Measurements from ENCODE around the gene ZNF280B. TPM values are rescaled to one million over a fixed set of nuclear protein-coding genes. Genes with fewer than 3 reads are reported as not detected.
"Not testable (repeated sequence)": the region's sequence is repeated elsewhere in the genome, so short reads cannot be mapped to it uniquely, and the experiment has no call there.

ZNF280B gene
- total and polyA plus RNA-seq, 3 experiments from 2014 or later: 2.9 to 3.2 (median 3.0) TPM

DNA sequence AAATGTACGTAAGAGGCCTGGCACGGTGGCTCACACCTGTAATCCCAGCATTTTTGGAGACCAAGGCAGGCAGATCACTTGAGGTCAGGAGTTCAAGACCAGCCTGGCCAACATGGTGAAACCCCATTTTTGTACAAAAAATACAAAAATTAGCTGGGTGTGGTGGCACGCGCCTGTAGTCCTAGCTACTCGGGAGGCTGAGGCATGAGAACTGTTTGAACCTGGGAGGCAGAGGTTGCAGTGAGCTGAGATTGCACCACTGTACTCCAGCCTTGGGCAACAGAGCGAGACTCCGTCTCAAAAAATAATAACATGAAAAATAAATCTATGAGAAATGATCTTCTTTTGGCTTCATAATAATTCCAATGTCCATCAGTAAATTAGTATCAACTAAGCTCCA lies 2.3 kb upstream of the ZNF280B start:
- H3K36me3 ChIP-seq (ENCODE audit: insufficient read depth, low read length); H3K27ac ChIP-seq (ENCODE audit: low read depth, low read length); H3K27ac Mint-ChIP-seq; H3K9me3 Mint-ChIP-seq; H3K36me3 Mint-ChIP-seq; H3K4me3 ChIP-seq (ENCODE audit: low read length); H3K9me3 ChIP-seq (ENCODE audit: low read length); DNase-seq; POLR2A ChIA-PET; H3K27me3 ChIP-seq (ENCODE audit: insufficient read depth, low read length, poor library complexity, severe bottlenecking); H3K4me3 Mint-ChIP-seq; CTCF ChIA-PET: not testable (repeated sequence)
- Mint-ChIP-seq H3K27me3 (peaks cover 8 to 27% of the 10 kb centered on the region in 2 donors), H3K4me1 (peaks cover 13 to 30% (median 28%) of the 10 kb centered on the region in 3 donors)
- peaks cover 11% of the 10 kb centered on the region for H3K4me1 ChIP-seq (ENCODE audit: insufficient read depth, low read length)

GRCh38 chr22:22509912-22510311 lies 1.4 kb upstream of the ZNF280B start:
- H3K36me3 Mint-ChIP-seq: peaks cover 6 to 11% (median 7%) of the 10 kb centered on the region in 3 donors
- DNase-seq; H3K27me3 ChIP-seq (ENCODE audit: insufficient read depth, low read length, poor library complexity, severe bottlenecking); H3K36me3 ChIP-seq (ENCODE audit: insufficient read depth, low read length); H3K9me3 Mint-ChIP-seq; H3K4me3 ChIP-seq (ENCODE audit: low read length); POLR2A ChIA-PET; H3K27ac ChIP-seq (ENCODE audit: low read depth, low read length); H3K9me3 ChIP-seq (ENCODE audit: low read length); CTCF ChIA-PET: not testable (repeated sequence)
- H3K4me3 Mint-ChIP-seq: peak overlapping the region in 3 of 7 donors; percentile 32 to 84 (median 52)
- peak overlapping the region in 1 of 8 donors; percentile 57 for H3K27ac Mint-ChIP-seq
- H3K4me1 Mint-ChIP-seq: peaks cover 13 to 32% (median 30%) of the 10 kb centered on the region in 3 donors
- H3K27me3 Mint-ChIP-seq: peaks cover 4 to 18% of the 10 kb centered on the region in 2 donors
- peaks cover 11% of the 10 kb centered on the region for H3K4me1 ChIP-seq (ENCODE audit: insufficient read depth, low read length)

- H3K4me1 Mint-ChIP-seq: peaks cover 13 to 32% (median 30%) of the 10 kb centered on the region in 3 donors
- ChIA-PET POLR2A (no interaction called here), CTCF (interaction anchor here (1.0 to 1.1 kb wide), 2 partner anchors 18 to 24 kb away, joined by 3 to 4 read pairs; no protein-coding TSS in a partner anchor)
- peak overlapping the region; percentile 32 to 94 (median 82) for H3K4me3 Mint-ChIP-seq
- Histone ChIP-seq H3K27me3 (ENCODE audit: insufficient read depth, low read length, poor library complexity, severe bottlenecking) (no peaks in the 10 kb centered on the region), H3K9me3 (ENCODE audit: low read length) (no peaks in the 10 kb centered on the region), H3K27ac (ENCODE audit: low read depth, low read length) (peak overlapping the region; percentile 93), H3K36me3 (ENCODE audit: insufficient read depth, low read length) (peaks cover 4% of the 10 kb centered on the region), H3K4me3 (ENCODE audit: low read length) (peak overlapping the region; percentile 70), H3K4me1 (ENCODE audit: insufficient read depth, low read length) (peaks cover 11% of the 10 kb centered on the region)
- H3K27me3 Mint-ChIP-seq: peaks cover 4 to 7% of the 10 kb centered on the region in 2 donors
- H3K27ac Mint-ChIP-seq: peak overlapping the region in 6 of 8 donors; percentile 48 to 95 (median 76)
- peaks cover 13 to 28% (median 13%) of the 10 kb centered on the region in 3 donors for H3K36me3 Mint-ChIP-seq
- DNase-seq: peak in 1 of 5 donors; percentile 11
- H3K9me3 Mint-ChIP-seq: peaks cover 0 to 3% (median 2%) of the 10 kb centered on the region in 5 donors
Measured at GRCh38 chr22:22507743-22508273, 734 bp downstream of the ZNF280B start.

DNA sequence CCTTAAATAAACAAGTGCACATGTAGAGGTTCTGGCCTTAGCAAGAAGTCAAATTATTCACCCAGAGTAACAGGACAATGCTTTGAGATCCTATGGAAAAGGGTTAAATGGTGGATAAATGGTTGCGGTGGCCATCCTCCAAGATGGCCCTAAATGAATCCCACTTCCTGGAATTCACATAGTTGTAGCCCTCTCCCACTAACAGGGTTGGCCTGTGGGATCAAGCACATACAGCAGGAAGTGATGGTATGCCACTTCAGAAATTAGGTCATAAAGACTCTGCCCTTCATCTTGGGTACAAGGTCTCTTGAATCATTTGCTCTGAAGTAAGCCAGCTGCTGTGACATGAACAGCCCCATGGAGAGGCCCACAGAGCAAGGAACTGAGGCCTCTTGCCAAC lies 1.8 kb downstream of the ZNF280B start:
- no peak for DNase-seq
- Mint-ChIP-seq H3K27ac (peak overlapping the region in 2 of 8 donors; percentile 7 to 60), H3K27me3 (peaks cover 0 to 3% of the 10 kb centered on the region in 2 donors), H3K9me3 (peaks cover 0 to 3% (median 2%) of the 10 kb centered on the region in 5 donors), H3K36me3 (peaks cover 13 to 37% (median 13%) of the 10 kb centered on the region in 3 donors), H3K4me1 (peaks cover 13 to 32% (median 30%) of the 10 kb centered on the region in 3 donors), H3K4me3 (peak overlapping the region in 5 of 7 donors; percentile 10 to 83 (median 39))
- Histone ChIP-seq H3K36me3 (ENCODE audit: insufficient read depth, low read length) (peaks cover 6% of the 10 kb centered on the region), H3K4me1 (ENCODE audit: insufficient read depth, low read length) (peaks cover 11% of the 10 kb centered on the region), H3K4me3 (ENCODE audit: low read length) (no peak overlapping the region), H3K27ac (ENCODE audit: low read depth, low read length) (no peak overlapping the region), H3K27me3 (ENCODE audit: insufficient read depth, low read length, poor library complexity, severe bottlenecking) (no peaks in the 10 kb centered on the region), H3K9me3 (ENCODE audit: low read length) (no peaks in the 10 kb centered on the region)
- ChIA-PET POLR2A (no interaction called here), CTCF (no interaction called here)

DNA sequence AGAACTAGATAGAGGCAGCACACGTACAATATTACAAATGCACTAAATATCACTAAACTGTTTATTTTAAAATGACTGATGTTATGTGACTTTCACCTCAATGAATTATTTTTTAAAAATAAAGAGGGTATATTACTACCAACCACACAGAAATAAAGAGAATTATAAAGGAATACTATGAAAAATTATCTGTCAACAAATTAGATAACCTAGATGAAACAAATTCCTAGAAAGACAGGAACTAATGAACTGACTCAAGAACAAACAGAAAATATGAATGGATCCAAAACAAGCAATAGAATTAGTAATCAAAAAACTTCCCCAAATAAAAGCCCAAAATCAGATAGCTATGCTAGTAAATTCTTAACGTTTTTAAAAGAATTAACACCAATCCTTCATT lies 10.3 kb downstream of the ZNF280B start:
- CTCF ChIA-PET: no interaction called here
- DNase-seq: no peak
- Histone ChIP-seq H3K27me3 (ENCODE audit: insufficient read depth, low read length, poor library complexity, severe bottlenecking) (no peaks in the 10 kb centered on the region), H3K4me3 (ENCODE audit: low read length) (no peak overlapping the region), H3K36me3 (ENCODE audit: insufficient read depth, low read length) (peaks cover 6% of the 10 kb centered on the region), H3K9me3 (ENCODE audit: low read length) (no peaks in the 10 kb centered on the region), H3K4me1 (ENCODE audit: insufficient read depth, low read length) (no peaks in the 10 kb centered on the region), H3K27ac (ENCODE audit: low read depth, low read length) (no peak overlapping the region)
- Mint-ChIP-seq H3K4me1 (peaks cover 2 to 4% (median 3%) of the 10 kb centered on the region in 3 donors), H3K27me3 (no peaks in the 10 kb centered on the region), H3K36me3 (peaks cover 0 to 44% (median 8%) of the 10 kb centered on the region in 3 donors), H3K4me3 (no peak overlapping the region), H3K27ac (no peak overlapping the region), H3K9me3 (no peaks in the 10 kb centered on the region)
- POLR2A ChIA-PET: interaction anchor here (0.6 kb wide), 1 partner anchor 23 kb away, joined by 4 read pairs; no protein-coding TSS in a partner anchor

- DNase-seq; H3K4me1 ChIP-seq (ENCODE audit: insufficient read depth, low read length); CTCF ChIA-PET; H3K9me3 Mint-ChIP-seq; H3K9me3 ChIP-seq (ENCODE audit: low read length); H3K27ac ChIP-seq (ENCODE audit: low read depth, low read length); H3K27me3 ChIP-seq (ENCODE audit: insufficient read depth, low read length, poor library complexity, severe bottlenecking); H3K27me3 Mint-ChIP-seq; H3K4me3 Mint-ChIP-seq; H3K36me3 ChIP-seq (ENCODE audit: insufficient read depth, low read length); H3K4me1 Mint-ChIP-seq; POLR2A ChIA-PET; H3K27ac Mint-ChIP-seq; H3K4me3 ChIP-seq (ENCODE audit: low read length): not testable (repeated sequence)
- H3K36me3 Mint-ChIP-seq: peaks cover 5 to 58% (median 24%) of the 10 kb centered on the region in 3 donors
Measured at GRCh38 chr22:22491589-22491988, 17.0 kb downstream of the ZNF280B start.

GRCh38 chr22:22488736-22489135 lies 19.8 kb downstream of the ZNF280B start:
- H3K4me1 ChIP-seq (ENCODE audit: insufficient read depth, low read length): no peaks in the 10 kb centered on the region
- H3K4me1 Mint-ChIP-seq: no peaks in the 10 kb centered on the region
- H3K4me3 ChIP-seq (ENCODE audit: low read length): no peak overlapping the region
- peaks cover 7% of the 10 kb centered on the region for H3K36me3 ChIP-seq (ENCODE audit: insufficient read depth, low read length)
- H3K27me3 Mint-ChIP-seq: no peaks in the 10 kb centered on the region
- no peak for DNase-seq
- H3K27ac Mint-ChIP-seq: peak overlapping the region in 1 of 8 donors; percentile 56
- no peaks in the 10 kb centered on the region for H3K27me3 ChIP-seq (ENCODE audit: insufficient read depth, low read length, poor library complexity, severe bottlenecking)
- H3K27ac ChIP-seq (ENCODE audit: low read depth, low read length): no peak overlapping the region
- H3K36me3 Mint-ChIP-seq: peaks cover 5 to 52% (median 24%) of the 10 kb centered on the region in 3 donors
- CTCF ChIA-PET: interaction anchor here (1.6 kb wide), 1 partner anchor 20 kb away, joined by 4 read pairs; the partner anchor contains the start of gene ZNF280B
- H3K9me3 ChIP-seq (ENCODE audit: low read length): no peaks in the 10 kb centered on the region
- H3K4me3 Mint-ChIP-seq: no peak overlapping the region
- H3K9me3 Mint-ChIP-seq: no peaks in the 10 kb centered on the region
- POLR2A ChIA-PET: no interaction called here

- CTCF ChIA-PET: no interaction called here
- Mint-ChIP-seq H3K4me3 (no peak overlapping the region), H3K27me3 (no peaks in the 10 kb centered on the region), H3K36me3 (peaks cover 5 to 45% (median 20%) of the 10 kb centered on the region in 3 donors), H3K9me3 (no peaks in the 10 kb centered on the region), H3K27ac (no peak overlapping the region), H3K4me1 (no peaks in the 10 kb centered on the region)
- Histone ChIP-seq H3K27me3 (ENCODE audit: insufficient read depth, low read length, poor library complexity, severe bottlenecking) (no peaks in the 10 kb centered on the region), H3K4me1 (ENCODE audit: insufficient read depth, low read length) (no peaks in the 10 kb centered on the region), H3K4me3 (ENCODE audit: low read length) (no peak overlapping the region), H3K27ac (ENCODE audit: low read depth, low read length) (no peak overlapping the region), H3K36me3 (ENCODE audit: insufficient read depth, low read length) (peaks cover 7% of the 10 kb centered on the region), H3K9me3 (ENCODE audit: low read length) (no peaks in the 10 kb centered on the region)
- POLR2A ChIA-PET: no interaction called here
- no peak for DNase-seq
Measured at GRCh38 chr22:22487869-22488597, 20.5 kb downstream of the ZNF280B start.

All from CD8-positive, alpha-beta memory T cell (primary cell).